Stimulated activated CD8-positive, alpha-beta memory T cell treated with anti-CD3 and anti-CD28 coated beads, Interleukin-7, amount 100 ng/mL, for 24 hours (primary cell): ENCODE data around the gene TMOD4.
"Not testable (repeated sequence)": the region's sequence is repeated elsewhere in the genome, so short reads cannot be mapped to it uniquely, and the experiment has no call there.

Experiments
- DNase-seq: peaks from one replicate; pipeline ENCODE4 v3.0.0-alpha.2; 2020; ENCODE audit warnings: low read depth

TMOD4 gene

GRCh38 chr1:151175863-151176262, at the start of gene TMOD4:
Gene TMOD4 (minus strand): TSS chr1:151175981. CDS start chr1:151174875, 1,106 bp downstream.
- DNase-seq = no peak

- DNase-seq = no peak
These were observed 46.3 kb upstream of the TMOD4 start for GRCh38 chr1:151222130-151222529.

- no peak for DNase-seq
These were observed 45.8 kb upstream of the TMOD4 start for GRCh38 chr1:151221616-151222015.

GRCh38 chr1:151213560-151213959, 37.8 kb upstream of the TMOD4 start:
- DNase-seq = no peak

GRCh38 chr1:151211972-151212705, 36.4 kb upstream of the TMOD4 start:
- DNase-seq = no peak

GRCh38 chr1:151210830-151211229, 35.0 kb upstream of the TMOD4 start:
- DNase-seq = no peak

GRCh38 chr1:151205381-151205965, 29.7 kb upstream of the TMOD4 start:
- not testable (repeated sequence) for DNase-seq

GRCh38 chr1:151199873-151200581, 24.2 kb upstream of the TMOD4 start:
- DNase-seq = no peak

- DNase-seq = peak; percentile 99
These were observed 22.7 kb upstream of the TMOD4 start, which contains the start of gene PIP5K1A for GRCh38 chr1:151198254-151199127. Gene PIP5K1A (plus strand): TSS chr1:151198552. CDS start chr1:151198997, 445 bp downstream.

- DNase-seq = no peak
These were observed 22.1 kb upstream of the TMOD4 start for GRCh38 chr1:151197863-151198253.

- no peak for DNase-seq
These were observed 20.6 kb upstream of the TMOD4 start for GRCh38 chr1:151196292-151196800.

GRCh38 chr1:151194894-151195594, 19.3 kb upstream of the TMOD4 start:
- DNase-seq = not testable (repeated sequence)

GRCh38 chr1:151193856-151194255, 18.1 kb upstream of the TMOD4 start:
- DNase-seq = no peak

GRCh38 chr1:151193304-151193703, 17.5 kb upstream of the TMOD4 start:
- DNase-seq = no peak

GRCh38 chr1:151192047-151192446, 16.3 kb upstream of the TMOD4 start:
- DNase-seq = no peak

- peak; percentile 72 for DNase-seq
These were observed 14.1 kb upstream of the TMOD4 start, which contains the start of gene VPS72 for GRCh38 chr1:151189637-151190445. Gene VPS72 (minus strand): TSS chr1:151190197. CDS start chr1:151190121, 76 bp downstream.

GRCh38 chr1:151188667-151189066, 12.9 kb upstream of the TMOD4 start:
- DNase-seq = not testable (repeated sequence)

- no peak for DNase-seq
These were observed 11.4 kb upstream of the TMOD4 start for GRCh38 chr1:151187205-151187604.

- DNase-seq = no peak
These were observed 8.4 kb upstream of the TMOD4 start for GRCh38 chr1:151184211-151184610.

- DNase-seq = no peak
These were observed 799 bp upstream of the TMOD4 start for GRCh38 chr1:151176514-151177045.
